H9 (cell line): ENCODE results near the gene SNRNP25. TPM values are rescaled to one million over a fixed set of nuclear protein-coding genes. Genes with fewer than 3 reads are reported as not detected.
A peak's percentile ranks its signal among the peaks of the same experiment; 100 is the strongest.

ENCODE experiments used
- DNase-seq: peaks from one replicate; pipeline ENCODE4 v3.0.0-alpha.2; 2017
- H2AFZ ChIP-seq: one replicate; pipeline ENCODE4 v1.6.1; 2013; ENCODE audit warnings: mild to moderate bottlenecking, low read length, control low read depth, moderate library complexity
- H2AK5ac ChIP-seq: 2 replicates; pipeline ENCODE4 v1.6.1; 2013; ENCODE audit warnings: low read length, control low read depth, mixed read lengths; ENCODE audit not compliant: insufficient read length
- H2BK120ac ChIP-seq: one replicate; pipeline ENCODE4 v1.6.1; 2013; ENCODE audit warnings: low read depth, mild to moderate bottlenecking, low read length, control low read depth, inconsistent platforms; ENCODE audit not compliant: poor library complexity, severe bottlenecking
- H2BK12ac ChIP-seq: 2 replicates; pipeline ENCODE4 v1.6.1; 2013; ENCODE audit warnings: low read length, control low read depth, mixed read lengths, low read depth; ENCODE audit not compliant: insufficient read length
- H2BK15ac ChIP-seq: 2 replicates; pipeline ENCODE4 v1.6.1; 2013; ENCODE audit warnings: low read depth, low read length, control low read depth
- H2BK20ac ChIP-seq: one replicate; pipeline ENCODE4 v1.6.1; 2013; ENCODE audit warnings: low read depth, mild to moderate bottlenecking, low read length, control low read depth, inconsistent platforms; ENCODE audit not compliant: poor library complexity, severe bottlenecking
- H2BK5ac ChIP-seq: 2 replicates; pipeline ENCODE4 v1.6.1; 2013; ENCODE audit warnings: low read length, control low read depth, mixed read lengths; ENCODE audit not compliant: insufficient read length
- H3K14ac ChIP-seq: 2 replicates; pipeline ENCODE4 v1.6.1; 2013; ENCODE audit warnings: low read length, control low read depth; ENCODE audit not compliant: insufficient read depth
- H3K18ac ChIP-seq: 2 replicates; pipeline ENCODE4 v1.6.1; 2013; ENCODE audit warnings: low read depth, mild to moderate bottlenecking, mixed read lengths, low read length, control low read depth; ENCODE audit not compliant: insufficient read length
- H3K23ac ChIP-seq: 2 replicates; pipeline ENCODE4 v1.6.1; 2013; ENCODE audit warnings: low read length, control low read depth, mixed read lengths, low read depth; ENCODE audit not compliant: insufficient read length
- H3K23me2 ChIP-seq: 2 replicates; pipeline ENCODE4 v1.6.1; 2013; ENCODE audit warnings: low read depth, mild to moderate bottlenecking, mixed read lengths, low read length, control low read depth; ENCODE audit not compliant: insufficient read length, poor library complexity, severe bottlenecking
- H3K27ac ChIP-seq: 2 replicates; pipeline ENCODE4 v1.5.1; 2013; ENCODE audit warnings: low read length, control low read depth, mixed read lengths, low read depth; ENCODE audit not compliant: insufficient read length
- H3K27me3 ChIP-seq: 2 replicates; pipeline ENCODE4 v1.6.1; 2013; ENCODE audit warnings: low read length, control low read depth, inconsistent platforms; ENCODE audit not compliant: insufficient read depth
- H3K4ac ChIP-seq: 2 replicates; pipeline ENCODE4 v1.6.1; 2013; ENCODE audit warnings: low read depth, mild to moderate bottlenecking, control low read depth, inconsistent platforms, low read length, moderate library complexity
- H3K4me1 ChIP-seq: 2 replicates; pipeline ENCODE4 v1.6.1; 2013; ENCODE audit warnings: low read length, control low read depth, inconsistent platforms; ENCODE audit not compliant: insufficient read depth
- H3K4me2 ChIP-seq: 2 replicates; pipeline ENCODE4 v1.6.1; 2013; ENCODE audit warnings: low read length, control low read depth, mixed read lengths; ENCODE audit not compliant: insufficient read length, insufficient read depth
- H3K56ac ChIP-seq: 2 replicates; pipeline ENCODE4 v1.6.1; 2013; ENCODE audit warnings: low read depth, mild to moderate bottlenecking, mixed read lengths, low read length, control low read depth; ENCODE audit not compliant: insufficient read length
- H3K79me1 ChIP-seq: 2 replicates; pipeline ENCODE4 v1.6.1; 2013; ENCODE audit warnings: low read depth, mild to moderate bottlenecking, moderate library complexity, low read length, control low read depth, inconsistent platforms; ENCODE audit not compliant: insufficient read depth, poor library complexity, severe bottlenecking
- H3K79me2 ChIP-seq: 2 replicates; pipeline ENCODE4 v1.6.1; 2013; ENCODE audit warnings: low read length, control low read depth, inconsistent platforms; ENCODE audit not compliant: insufficient read depth
- H3K9ac ChIP-seq: 2 replicates; pipeline ENCODE4 v1.6.1; 2013; ENCODE audit warnings: low read length, control low read depth, mixed read lengths; ENCODE audit not compliant: insufficient read length; ENCODE audit errors: extremely low read depth
- H3K9me3 ChIP-seq: one replicate; pipeline ENCODE4 v1.6.1; 2013; ENCODE audit warnings: low read depth, low read length, inconsistent platforms; ENCODE audit not compliant: control insufficient read depth
- H3T11ph ChIP-seq: one replicate; pipeline ENCODE4 v1.6.1; 2013; ENCODE audit warnings: mild to moderate bottlenecking, low read length, control low read depth, inconsistent platforms
- H4K20me1 ChIP-seq: one replicate; pipeline ENCODE4 v1.6.1; 2013; ENCODE audit not compliant: control insufficient read depth, insufficient read length, insufficient read depth
- H4K5ac ChIP-seq: 2 replicates; pipeline ENCODE4 v1.6.1; 2013; ENCODE audit warnings: low read depth, mild to moderate bottlenecking, mixed read lengths, low read length, control low read depth; ENCODE audit not compliant: insufficient read length
- H4K8ac ChIP-seq: replicated peaks from 2 replicates; pipeline ENCODE4 v1.6.1; 2013; ENCODE audit warnings: low read length, control low read depth, mixed read lengths, low read depth; ENCODE audit not compliant: insufficient read length
- H4K91ac ChIP-seq: 2 replicates; pipeline ENCODE4 v1.6.1; 2013; ENCODE audit warnings: low read depth, mild to moderate bottlenecking, moderate library complexity, mixed read lengths, low read length, control low read depth; ENCODE audit not compliant: insufficient read length
- H3K27ac Mint-ChIP-seq, 3 experiments: 2 replicates in 2 of 3; 3 replicates in 1 of 3; pipeline ENCODE4 v1.8.0; 2020 to 2021; ENCODE audit warnings: mixed read lengths in 3 of 3, mild to moderate bottlenecking in 1 of 3, moderate library complexity in 1 of 3
- H3K27me3 Mint-ChIP-seq: 2 replicates; pipeline ENCODE4 v1.8.0; 2021; ENCODE audit warnings: low read depth, mild to moderate bottlenecking, moderate library complexity, mixed read lengths
- H3K36me3 Mint-ChIP-seq, 3 experiments: 2 replicates in 2 of 3; 3 replicates in 1 of 3; pipeline ENCODE4 v1.8.0; 2020 to 2021; ENCODE audit warnings: low read depth in 3 of 3, mixed read lengths in 3 of 3; ENCODE audit not compliant: insufficient read depth in 1 of 3
- H3K4me1 Mint-ChIP-seq, 2 experiments: 2 replicates each; pipeline ENCODE4 v1.8.0; 2020; ENCODE audit warnings: mixed read lengths in 2 of 2
- H3K4me3 Mint-ChIP-seq, 2 experiments: 2 replicates in 1 of 2; 3 replicates in 1 of 2; pipeline ENCODE4 v1.8.0; 2020 to 2021; ENCODE audit warnings: mild to moderate bottlenecking in 2 of 2, mixed read lengths in 2 of 2, moderate library complexity in 1 of 2
- H3K9me3 Mint-ChIP-seq, 2 experiments: 2 replicates in 1 of 2; 3 replicates in 1 of 2; pipeline ENCODE4 v1.8.0; 2020; ENCODE audit warnings: mild to moderate bottlenecking in 2 of 2, mixed read lengths in 2 of 2, moderate library complexity in 1 of 2
- CTCF ChIP-seq: fragments of 200-600 bp; sonication (generic); conservative IDR thresholded peaks from 3 replicates; pipeline ENCODE4 v1.8.0; 2021; ENCODE audit warnings: antibody characterized with exemption, mild to moderate bottlenecking
- WGBS: extraction: QIAGEN DNeasy Blood & Tissue Kit; methylation state at CpG from one replicate; pipeline ENCODE4 v1.1.7; 2013; ENCODE audit warnings: missing lambda C conversion rate, low lambda C conversion rate, mixed read lengths; ENCODE audit not compliant: insufficient read length; ENCODE audit errors: extremely low coverage; 5-methylcytosine and 5-hydroxymethylcytosine counted together
- total RNA-seq: library from RNA; stranded (reverse); gene quantifications from 2 replicates; pipeline ENCODE4 v1.2.1, GENCODE V29; 2021

SNRNP25 gene
- total RNA-seq, 1 experiment from 2014 or later = 78.5 TPM

GRCh38 chr16:77273-77806 is 23.7 kb downstream of the SNRNP25 start:
- Histone ChIP-seq H4K5ac (no peak overlapping the region), H3K9ac (no peak overlapping the region), H2BK20ac (no peak overlapping the region), H3K79me1 (no peaks in the 10 kb centered on the region), H4K91ac (no peak overlapping the region), H2BK5ac (no peak overlapping the region), H2BK120ac (no peak overlapping the region), H3K18ac (no peak overlapping the region), H3K4me1 (peaks cover 6% of the 10 kb centered on the region; the same call in 1 of the 2 replicates), H3K56ac (no peak overlapping the region), H3K79me2 (no peaks in the 10 kb centered on the region), H2BK15ac (no peak overlapping the region), H2AFZ (no peak overlapping the region), H3K14ac (no peak overlapping the region; the same call in 1 of the 2 replicates), H4K20me1 (peaks cover 4% of the 10 kb centered on the region), H3K9me3 (no peaks in the 10 kb centered on the region), H2BK12ac (no peak overlapping the region), H4K8ac (no peak overlapping the region), H2AK5ac (no peak overlapping the region), H3K4me2 (peak overlapping the region; percentile 33), H3K23ac (no peak overlapping the region), H3K27me3 (no peaks in the 10 kb centered on the region), H3K27ac (no peak overlapping the region), H3T11ph (no peak overlapping the region), H3K4ac (no peak overlapping the region), H3K23me2 (peaks cover 8% of the 10 kb centered on the region)
- Mint-ChIP-seq H3K27ac (no peak overlapping the region; a peak in 1 of 7 replicates), H3K9me3 (no peaks in the 10 kb centered on the region), H3K36me3 (peaks cover 0 to 11% (median 10%) of the 10 kb centered on the region in 3 experiments; a peak in 6 of 7 replicates), H3K4me1 (peaks cover 33 to 47% of the 10 kb centered on the region in 2 experiments), H3K27me3 (peaks cover 1% of the 10 kb centered on the region), H3K4me3 (peak overlapping the region; percentile 56 to 74)
- TF ChIP-seq CTCF = no peak
- peak; percentile 71 for DNase-seq
- WGBS = no CpG with 5 or more reads among the region's 31 CpGs
